ENCODE results near the gene RFX4. TPM values are rescaled to one million over a fixed set of nuclear protein-coding genes. Genes with fewer than 3 reads are reported as not detected.
"Not testable (repeated sequence)": the region's sequence is repeated elsewhere in the genome, so short reads cannot be mapped to it uniquely, and the experiment has no call there.

RFX4 gene
- total RNA-seq, 1 donor from 2014 or later, result not detected

DNA sequence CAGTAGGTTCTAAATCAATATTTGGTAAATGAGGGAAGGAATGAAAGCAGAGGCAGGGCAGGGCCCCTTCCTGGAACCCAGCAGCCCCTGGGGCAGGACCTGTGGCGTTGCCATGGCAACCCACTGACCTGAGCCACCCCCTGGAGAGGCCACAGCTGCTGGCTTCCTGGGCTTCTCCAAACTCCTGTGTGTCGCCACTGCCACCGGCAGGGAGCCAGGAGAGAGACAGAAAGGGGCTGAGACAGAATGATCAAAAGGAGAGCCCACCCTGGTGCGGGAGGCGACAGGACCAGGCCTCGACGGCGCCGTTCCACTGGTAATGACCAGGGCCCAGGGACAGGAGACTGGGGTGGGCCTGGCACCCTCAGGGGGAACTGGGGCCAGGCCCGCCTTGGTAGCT, 18.2 kb downstream of the RFX4 start:
- peaks cover 6% of the 10 kb centered on the region for H3K27me3 Mint-ChIP-seq (ENCODE audit: insufficient read depth)
- DNase-seq (ENCODE audit: low spot score), result no peak
- H3K36me3 Mint-ChIP-seq (ENCODE audit: low read depth), result no peaks in the 10 kb centered on the region
- intact Hi-C loops (cut with micrococcal nuclease), result no loop called here
- no peaks in the 10 kb centered on the region for H3K4me1 Mint-ChIP-seq (ENCODE audit: low read depth)
- H3K4me3 Mint-ChIP-seq, result no peak overlapping the region
- no peak overlapping the region for H3K27ac Mint-ChIP-seq
- no peaks in the 10 kb centered on the region for H3K9me3 Mint-ChIP-seq

DNA sequence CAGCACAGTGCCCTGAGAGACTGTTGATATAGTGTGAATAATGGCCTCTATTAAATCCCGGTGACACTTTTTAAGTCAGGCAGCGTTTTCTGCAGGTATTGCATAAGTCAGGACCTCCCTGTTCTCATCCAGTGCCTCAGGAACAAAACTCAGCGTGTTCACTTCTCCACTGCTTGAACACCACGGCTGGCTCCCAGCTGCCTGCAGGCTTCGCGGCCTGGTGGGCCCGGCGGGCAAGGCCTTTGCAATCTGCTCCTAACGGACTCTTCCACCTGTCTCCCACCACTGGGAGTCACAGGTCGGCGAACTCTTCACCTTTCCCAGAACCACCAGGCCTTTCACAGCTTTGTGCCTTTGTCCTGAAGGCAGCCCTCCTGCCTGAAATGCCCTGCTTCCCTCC, 18.7 kb downstream of the RFX4 start:
- DNase-seq (ENCODE audit: low spot score), result no peak
- Mint-ChIP-seq H3K27ac (no peak overlapping the region), H3K27me3 (ENCODE audit: insufficient read depth) (peaks cover 3% of the 10 kb centered on the region), H3K36me3 (ENCODE audit: low read depth) (no peaks in the 10 kb centered on the region), H3K9me3 (no peaks in the 10 kb centered on the region), H3K4me3 (no peak overlapping the region), H3K4me1 (ENCODE audit: low read depth) (no peaks in the 10 kb centered on the region)
- intact Hi-C loops (cut with micrococcal nuclease), result no loop called here

DNA sequence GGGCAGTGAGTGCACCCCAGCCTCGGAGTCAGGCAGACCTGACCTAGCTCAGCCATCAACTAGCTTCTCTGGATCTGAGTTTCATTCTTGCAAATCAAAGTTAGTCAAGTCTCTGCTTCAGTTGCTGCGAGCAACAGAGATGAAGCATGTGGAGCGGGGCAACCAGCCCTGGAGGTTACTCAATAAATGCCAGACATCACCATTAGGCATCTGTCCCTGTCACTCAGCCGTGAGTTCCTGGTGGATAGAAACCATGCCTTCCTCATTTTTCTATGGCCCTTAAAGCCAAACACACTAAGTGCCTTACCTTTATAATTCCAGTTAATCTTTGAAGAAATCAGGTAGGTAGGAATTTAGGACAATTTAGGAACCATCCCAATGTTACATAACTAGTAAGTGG, 19.3 kb downstream of the RFX4 start:
- Mint-ChIP-seq H3K9me3 (no peaks in the 10 kb centered on the region), H3K4me3 (no peak overlapping the region), H3K27me3 (ENCODE audit: insufficient read depth) (peaks cover 3% of the 10 kb centered on the region), H3K27ac (no peak overlapping the region), H3K36me3 (ENCODE audit: low read depth) (no peaks in the 10 kb centered on the region), H3K4me1 (ENCODE audit: low read depth) (no peaks in the 10 kb centered on the region)
- intact Hi-C loops (cut with micrococcal nuclease), result no loop called here
- DNase-seq (ENCODE audit: low spot score), result no peak

- Mint-ChIP-seq H3K9me3 (peaks cover under 1% of the 10 kb centered on the region), H3K27ac (no peak overlapping the region), H3K4me3 (no peak overlapping the region), H3K4me1 (ENCODE audit: low read depth) (no peaks in the 10 kb centered on the region), H3K36me3 (ENCODE audit: low read depth) (no peaks in the 10 kb centered on the region), H3K27me3 (ENCODE audit: insufficient read depth) (no peaks in the 10 kb centered on the region)
- DNase-seq (ENCODE audit: low spot score), result no peak
- intact Hi-C loops (cut with micrococcal nuclease), result no loop called here
Measured at GRCh38 chr12:106605254-106605653, 22.4 kb downstream of the RFX4 start.

- H3K9me3 Mint-ChIP-seq, result peaks cover 21% of the 10 kb centered on the region
- intact Hi-C loops (cut with micrococcal nuclease); H3K36me3 Mint-ChIP-seq (ENCODE audit: low read depth); H3K4me3 Mint-ChIP-seq; H3K27me3 Mint-ChIP-seq (ENCODE audit: insufficient read depth); H3K4me1 Mint-ChIP-seq (ENCODE audit: low read depth); H3K27ac Mint-ChIP-seq; DNase-seq (ENCODE audit: low spot score): not testable (repeated sequence)
Measured at GRCh38 chr12:106620588-106620987, 37.8 kb downstream of the RFX4 start.

DNA sequence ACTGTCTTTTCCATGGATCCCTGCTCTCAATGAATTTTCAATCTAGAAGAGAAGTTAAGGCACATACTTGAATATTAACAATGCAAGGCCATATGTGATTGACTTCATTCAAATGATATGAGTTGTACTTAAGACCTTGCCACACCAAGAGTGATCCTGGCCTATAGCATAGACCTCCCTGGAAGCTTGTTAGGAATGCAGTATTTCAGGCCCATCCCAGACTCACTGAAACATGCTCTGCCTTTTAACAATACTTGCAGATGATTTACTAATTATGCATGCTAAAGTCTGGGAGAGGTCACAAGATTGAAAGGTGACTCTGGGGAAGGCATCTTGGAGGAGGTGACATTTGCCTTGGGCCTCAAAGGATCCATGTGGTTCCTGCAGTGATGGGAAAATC, 43.2 kb downstream of the RFX4 start:
- H3K9me3 Mint-ChIP-seq, result peaks cover 6% of the 10 kb centered on the region

GRCh38 chr12:106629797-106630659, 47.2 kb downstream of the RFX4 start:
- intact Hi-C loops (cut with micrococcal nuclease), result no loop called here
- Mint-ChIP-seq H3K9me3 (no peaks in the 10 kb centered on the region), H3K4me1 (ENCODE audit: low read depth) (no peaks in the 10 kb centered on the region), H3K27me3 (ENCODE audit: insufficient read depth) (no peaks in the 10 kb centered on the region), H3K36me3 (ENCODE audit: low read depth) (no peaks in the 10 kb centered on the region), H3K27ac (no peak overlapping the region), H3K4me3 (no peak overlapping the region)
- DNase-seq (ENCODE audit: low spot score), result no peak

More for the DNA sequence above, 43.2 kb downstream of the RFX4 start:
- Mint-ChIP-seq H3K27ac (no peak overlapping the region), H3K27me3 (ENCODE audit: insufficient read depth) (no peaks in the 10 kb centered on the region), H3K36me3 (ENCODE audit: low read depth) (no peaks in the 10 kb centered on the region), H3K4me1 (ENCODE audit: low read depth) (no peaks in the 10 kb centered on the region), H3K4me3 (no peak overlapping the region)
- no peak for DNase-seq (ENCODE audit: low spot score)
- intact Hi-C loops (cut with micrococcal nuclease), result no loop called here

DNA sequence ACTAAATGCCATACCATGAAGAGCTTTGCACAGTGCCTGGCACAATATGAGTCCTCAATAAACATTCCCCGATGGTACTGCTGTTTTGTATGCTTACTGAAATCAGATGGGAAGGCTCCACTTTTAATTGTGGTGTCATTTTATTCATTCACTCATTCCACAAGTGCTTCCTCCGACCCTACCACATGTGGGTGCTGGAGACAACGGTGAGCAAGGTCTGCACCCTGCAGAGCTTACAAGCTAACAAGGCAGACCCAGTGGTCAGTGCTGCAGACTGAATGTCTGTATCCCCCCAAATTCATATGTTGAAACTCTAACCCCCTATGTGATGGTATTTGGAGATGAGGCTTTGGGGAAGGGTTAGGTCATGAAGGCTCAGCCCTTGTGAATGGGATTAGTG, 48.3 kb downstream of the RFX4 start:
- Mint-ChIP-seq H3K27ac (no peak overlapping the region), H3K9me3 (no peaks in the 10 kb centered on the region), H3K27me3 (ENCODE audit: insufficient read depth) (no peaks in the 10 kb centered on the region), H3K4me1 (ENCODE audit: low read depth) (no peaks in the 10 kb centered on the region), H3K36me3 (ENCODE audit: low read depth) (no peaks in the 10 kb centered on the region), H3K4me3 (no peak overlapping the region)
- intact Hi-C loops (cut with micrococcal nuclease), result no loop called here
- DNase-seq (ENCODE audit: low spot score), result no peak

DNA sequence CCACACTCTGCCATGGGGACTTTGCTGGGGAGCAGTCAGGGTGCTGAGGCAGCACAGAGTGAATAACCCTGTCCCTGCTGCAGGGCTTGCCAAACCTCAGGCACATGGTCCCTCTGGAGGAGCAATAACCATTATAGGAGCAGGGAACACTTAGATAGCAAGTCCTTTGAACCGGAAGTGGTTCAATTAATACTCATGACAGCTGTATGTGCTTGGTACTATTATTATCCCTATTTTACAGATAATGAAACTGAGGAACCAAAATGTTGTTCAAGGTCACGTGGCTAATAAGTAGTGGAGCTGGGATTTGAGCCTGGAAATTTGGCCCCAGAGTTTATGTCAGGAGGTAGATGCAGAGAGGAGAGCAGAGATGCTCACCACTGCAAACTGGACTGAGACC, 49.0 kb downstream of the RFX4 start:
- no peak overlapping the region for H3K27ac Mint-ChIP-seq
- H3K36me3 Mint-ChIP-seq (ENCODE audit: low read depth), result no peaks in the 10 kb centered on the region
- no peaks in the 10 kb centered on the region for H3K9me3 Mint-ChIP-seq
- H3K4me3 Mint-ChIP-seq, result no peak overlapping the region
- no peak for DNase-seq (ENCODE audit: low spot score)
- H3K4me1 Mint-ChIP-seq (ENCODE audit: low read depth), result no peaks in the 10 kb centered on the region
- intact Hi-C loops (cut with micrococcal nuclease), result no loop called here
- no peaks in the 10 kb centered on the region for H3K27me3 Mint-ChIP-seq (ENCODE audit: insufficient read depth)

- DNase-seq (ENCODE audit: low spot score), result no peak
- Mint-ChIP-seq H3K4me3 (no peak overlapping the region), H3K27me3 (ENCODE audit: insufficient read depth) (no peaks in the 10 kb centered on the region), H3K4me1 (ENCODE audit: low read depth) (no peaks in the 10 kb centered on the region), H3K9me3 (no peaks in the 10 kb centered on the region), H3K27ac (no peak overlapping the region), H3K36me3 (ENCODE audit: low read depth) (no peaks in the 10 kb centered on the region)
- intact Hi-C loops (cut with micrococcal nuclease), result no loop called here
Measured at GRCh38 chr12:106632797-106633450, 50.1 kb downstream of the RFX4 start.

- H3K9me3 Mint-ChIP-seq, result no peaks in the 10 kb centered on the region
- no peaks in the 10 kb centered on the region for H3K4me1 Mint-ChIP-seq (ENCODE audit: low read depth)
- no peaks in the 10 kb centered on the region for H3K36me3 Mint-ChIP-seq (ENCODE audit: low read depth)
- intact Hi-C loops (cut with micrococcal nuclease), result no loop called here
- no peaks in the 10 kb centered on the region for H3K27me3 Mint-ChIP-seq (ENCODE audit: insufficient read depth)
- no peak overlapping the region for H3K27ac Mint-ChIP-seq
- H3K4me3 Mint-ChIP-seq, result no peak overlapping the region
- DNase-seq (ENCODE audit: low spot score), result no peak
Measured at GRCh38 chr12:106633451-106633823, 50.6 kb downstream of the RFX4 start.

DNA sequence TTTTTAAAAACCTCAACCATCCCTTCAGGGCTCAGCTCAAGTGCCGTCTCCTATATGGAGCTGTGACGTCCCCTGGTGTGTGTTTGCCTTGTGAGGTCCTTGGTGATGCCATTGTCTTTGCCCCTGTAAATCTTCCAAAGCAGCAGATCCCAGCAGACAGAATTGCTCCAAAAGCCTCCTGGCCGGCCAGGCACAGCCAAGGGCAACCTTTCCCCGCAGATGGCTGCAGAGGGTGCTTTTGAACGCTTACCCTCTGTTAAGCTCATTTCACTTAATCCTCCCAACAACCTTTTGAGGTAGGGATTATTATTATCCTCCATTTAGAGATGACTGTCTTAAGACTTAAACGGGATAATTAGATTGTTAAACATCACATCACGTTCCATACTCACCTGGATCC, 51.4 kb downstream of the RFX4 start:
- H3K4me3 Mint-ChIP-seq, result no peak overlapping the region
- intact Hi-C loops (cut with micrococcal nuclease), result no loop called here
- H3K9me3 Mint-ChIP-seq, result no peaks in the 10 kb centered on the region
- H3K27ac Mint-ChIP-seq, result no peak overlapping the region
- no peaks in the 10 kb centered on the region for H3K27me3 Mint-ChIP-seq (ENCODE audit: insufficient read depth)
- no peak for DNase-seq (ENCODE audit: low spot score)
- no peaks in the 10 kb centered on the region for H3K4me1 Mint-ChIP-seq (ENCODE audit: low read depth)
- H3K36me3 Mint-ChIP-seq (ENCODE audit: low read depth), result no peaks in the 10 kb centered on the region

DNA sequence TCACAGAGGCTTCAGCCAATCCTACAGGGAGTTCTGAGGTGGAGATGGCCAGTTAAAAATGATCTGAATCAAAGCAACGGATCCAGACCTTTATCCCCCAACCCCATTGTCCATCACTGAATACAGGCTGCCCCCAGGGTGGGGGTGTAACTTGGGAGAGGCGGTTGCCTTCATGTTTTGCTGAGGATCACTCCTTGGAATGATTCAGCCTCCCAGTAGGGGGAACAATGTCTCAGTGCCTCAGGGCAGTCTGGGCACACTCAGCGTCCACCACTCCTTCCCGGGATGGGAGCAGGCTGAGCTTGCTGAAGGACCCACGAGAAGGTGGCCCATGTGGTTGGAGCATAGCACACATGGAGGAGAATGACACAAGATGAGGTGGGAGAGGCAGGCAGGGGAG, 60.2 kb downstream of the RFX4 start:
- Mint-ChIP-seq H3K4me3 (no peak overlapping the region), H3K36me3 (ENCODE audit: low read depth) (no peaks in the 10 kb centered on the region), H3K4me1 (ENCODE audit: low read depth) (no peaks in the 10 kb centered on the region), H3K27ac (no peak overlapping the region), H3K9me3 (no peaks in the 10 kb centered on the region), H3K27me3 (ENCODE audit: insufficient read depth) (peaks cover 8% of the 10 kb centered on the region)
- intact Hi-C loops (cut with micrococcal nuclease), result no loop called here
- DNase-seq (ENCODE audit: low spot score), result no peak

Data from activated T-helper 1 cell treated with anti-CD3 and anti-CD28 coated beads, Interleukin-12 subunit alpha, Interleukin-12 subunit beta, Interleukin-2, Interleukin-4 antibody, amounts not matched to agents 30 ng/mL and 10 ng/mL and 1 ng/mL, durations not matched to agents 14 hours and 24 hours and 36 hours (primary cell).